Measurements from ENCODE around the gene IL4.

DNA sequence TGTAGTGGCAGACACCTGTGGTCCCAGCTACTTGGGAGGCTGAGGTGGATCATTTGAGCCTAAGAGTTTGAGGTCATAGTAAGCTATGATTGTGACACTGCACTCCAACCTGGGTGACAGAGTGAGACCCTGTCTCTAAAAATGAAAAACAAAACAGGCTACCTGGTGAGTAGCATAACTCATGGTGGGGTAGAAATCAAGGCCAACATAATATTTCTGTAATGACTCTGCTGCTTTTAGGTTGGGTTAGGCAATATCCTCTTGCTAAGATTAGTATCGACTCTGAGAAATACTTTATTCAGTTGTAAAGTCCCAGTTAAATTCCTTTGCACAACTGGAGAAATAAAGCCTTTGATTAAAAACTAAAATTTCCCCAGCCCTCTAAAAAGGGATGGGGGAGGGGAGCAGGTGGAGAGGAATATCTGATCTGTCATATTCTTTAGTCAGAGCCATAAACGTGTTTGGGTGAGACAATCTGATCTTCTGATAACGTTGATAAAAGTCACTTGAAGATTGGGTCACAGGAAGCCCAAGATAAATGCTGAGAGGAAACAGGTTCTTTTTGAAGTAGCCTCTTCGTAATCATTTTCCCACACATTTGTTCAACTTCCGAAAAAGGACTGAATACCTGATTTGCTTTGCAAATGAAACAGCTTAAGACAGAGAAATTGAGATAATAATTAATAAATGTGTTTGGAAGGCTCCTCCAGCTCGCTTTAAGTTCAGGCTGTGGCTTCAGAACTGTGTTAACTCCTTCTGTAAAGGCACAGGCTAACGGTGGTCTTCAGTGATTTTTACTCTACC lies 14.9 kb downstream of the IL4 start:
- no peak for TF ChIP-seq POLR2A (IDR thresholded peaks at IDR 0.05; ENCODE audit: low read depth, low read length)
- TF ChIP-seq, protein P1, sequence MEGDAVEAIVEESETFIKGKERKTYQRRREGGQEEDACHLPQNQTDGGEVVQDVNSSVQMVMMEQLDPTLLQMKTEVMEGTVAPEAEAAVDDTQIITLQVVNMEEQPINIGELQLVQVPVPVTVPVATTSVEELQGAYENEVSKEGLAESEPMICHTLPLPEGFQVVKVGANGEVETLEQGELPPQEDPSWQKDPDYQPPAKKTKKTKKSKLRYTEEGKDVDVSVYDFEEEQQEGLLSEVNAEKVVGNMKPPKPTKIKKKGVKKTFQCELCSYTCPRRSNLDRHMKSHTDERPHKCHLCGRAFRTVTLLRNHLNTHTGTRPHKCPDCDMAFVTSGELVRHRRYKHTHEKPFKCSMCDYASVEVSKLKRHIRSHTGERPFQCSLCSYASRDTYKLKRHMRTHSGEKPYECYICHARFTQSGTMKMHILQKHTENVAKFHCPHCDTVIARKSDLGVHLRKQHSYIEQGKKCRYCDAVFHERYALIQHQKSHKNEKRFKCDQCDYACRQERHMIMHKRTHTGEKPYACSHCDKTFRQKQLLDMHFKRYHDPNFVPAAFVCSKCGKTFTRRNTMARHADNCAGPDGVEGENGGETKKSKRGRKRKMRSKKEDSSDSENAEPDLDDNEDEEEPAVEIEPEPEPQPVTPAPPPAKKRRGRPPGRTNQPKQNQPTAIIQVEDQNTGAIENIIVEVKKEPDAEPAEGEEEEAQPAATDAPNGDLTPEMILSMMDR (IDR thresholded peaks at IDR 0.05; ENCODE audit: extremely low read depth in 1 of 2, insufficient read depth in 1 of 2, low read depth in 1 of 2, low read length in 2 of 2): no peak
- TF ChIP-seq EZH2 (IDR thresholded peaks at IDR 0.05; ENCODE audit: borderline replicate concordance, low read depth, low read length, severe bottlenecking): no peak
- no peak for TF ChIP-seq FOS (IDR thresholded peaks at IDR 0.05; ENCODE audit: borderline replicate concordance, insufficient read depth, low read length)
- no peak for TF ChIP-seq MYC (IDR thresholded peaks at IDR 0.05; ENCODE audit: low read depth, low read length)
- TF ChIP-seq, protein P2, sequence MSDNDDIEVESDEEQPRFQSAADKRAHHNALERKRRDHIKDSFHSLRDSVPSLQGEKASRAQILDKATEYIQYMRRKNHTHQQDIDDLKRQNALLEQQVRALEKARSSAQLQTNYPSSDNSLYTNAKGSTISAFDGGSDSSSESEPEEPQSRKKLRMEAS (IDR thresholded peaks at IDR 0.05; ENCODE audit: insufficient read depth, insufficient read length): no peak
- no peak for TF ChIP-seq POLR2AphosphoS5 (IDR thresholded peaks at IDR 0.05; ENCODE audit: insufficient read depth, low read depth, low read length)
